IMR-90 (cell line): Measurements from ENCODE around the gene AHNAK.
"Not testable (repeated sequence)": the region's sequence is repeated elsewhere in the genome, so short reads cannot be mapped to it uniquely, and the experiment has no call there.

Experiments used
- BHLHE40 ChIP-seq: fragments of 150-350 bp; IDR thresholded peaks from 2 replicates; pipeline ENCODE4 v1.6.1; 2016; ENCODE audit warnings: mild to moderate bottlenecking, low read depth, low read length
- CEBPB ChIP-seq: IDR thresholded peaks from 2 replicates; pipeline ENCODE4 v1.6.1; 2012; ENCODE audit warnings: low read depth, low read length, improper control_type of control experiment
- CTCF ChIP-seq: conservative IDR thresholded peaks from 2 replicates; pipeline ENCODE4 v1.5.1; 2012; ENCODE audit warnings: mild to moderate bottlenecking, low read depth, low read length, improper control_type of control experiment
- FOS ChIP-seq: fragments of 150-350 bp; IDR thresholded peaks from 2 replicates; pipeline ENCODE4 v1.6.1; 2016; ENCODE audit warnings: low read depth, low read length
- MAFK ChIP-seq: IDR thresholded peaks from 2 replicates; pipeline ENCODE4 v1.6.1; 2012; ENCODE audit warnings: low read depth, low read length, improper control_type of control experiment
- MAZ ChIP-seq: IDR thresholded peaks from 2 replicates; pipeline ENCODE4 v1.6.1; 2012; ENCODE audit warnings: low read depth, mild to moderate bottlenecking, low read length, improper control_type of control experiment, moderate library complexity, borderline replicate concordance
- MXI1 ChIP-seq: IDR thresholded peaks from 2 replicates; pipeline ENCODE4 v1.6.1; 2012; ENCODE audit warnings: low read depth, mild to moderate bottlenecking, low read length, moderate library complexity, borderline replicate concordance
- NFE2L2 ChIP-seq: fragments of 150-350 bp; IDR thresholded peaks from 2 replicates; pipeline ENCODE4 v1.6.1; 2016; ENCODE audit warnings: low read depth, mild to moderate bottlenecking, low read length
- POLR2A ChIP-seq: IDR thresholded peaks from 2 replicates; pipeline ENCODE4 v1.6.1; 2012; ENCODE audit warnings: mild to moderate bottlenecking, low read depth, low read length
- RAD21 ChIP-seq: IDR thresholded peaks from 2 replicates; pipeline ENCODE4 v1.6.1; 2012; ENCODE audit warnings: low read length, improper control_type of control experiment
- RCOR1 ChIP-seq: IDR thresholded peaks from 2 replicates; pipeline ENCODE4 v1.6.1; 2012; ENCODE audit warnings: mild to moderate bottlenecking, low read length, improper control_type of control experiment; ENCODE audit not compliant: insufficient replicate concordance
- RFX5 ChIP-seq: IDR thresholded peaks from 2 replicates; pipeline ENCODE4 v1.8.0; 2012; ENCODE audit warnings: low read depth, mild to moderate bottlenecking, low read length, moderate library complexity
- SMC3 ChIP-seq: fragments of 150-350 bp; IDR thresholded peaks from 2 replicates; pipeline ENCODE4 v1.6.1; 2016; ENCODE audit warnings: low read depth, mild to moderate bottlenecking, antibody characterized with exemption, low read length, moderate library complexity
- USF2 ChIP-seq: fragments of 150-350 bp; IDR thresholded peaks from 2 replicates; pipeline ENCODE4 v1.6.1; 2017; ENCODE audit warnings: mild to moderate bottlenecking, antibody characterized with exemption, low read length, low read depth

GRCh38 chr11:62585356-62585755, 38.8 kb upstream of the AHNAK start:
- not testable (repeated sequence) for TF ChIP-seq NFE2L2, POLR2A, RCOR1, RFX5, CEBPB, CTCF, RAD21, BHLHE40, MAZ, MXI1, USF2, MAFK, FOS, SMC3
